HCT116 (cell line): ENCODE measurements around the gene RNF207. TPM values are rescaled to one million over a fixed set of nuclear protein-coding genes. Genes with fewer than 3 reads are reported as not detected.

ENCODE experiments used
- ATAC-seq: fragments of 200-7000 bp; cut with Tn5 transposase; 2 replicates; pipeline ENCODE4 v1.9.1; 2020; ENCODE audit warnings: mild to moderate bottlenecking, moderate library complexity
- Bru-seq: library from RNA; stranded (reverse); fragments of 400-500 nt; gene quantifications from one replicate; lab custom pipeline; 2021; lab: Mats Ljungman, UMichigan
- BruChase-seq, 2 experiments: library from RNA; stranded (reverse); fragments of 400-500 nt; gene quantifications; one replicate each; lab custom pipeline; 2021; lab: Mats Ljungman, UMichigan
- BruUV-seq: library from RNA; stranded (reverse); fragments of 400-500 nt; replicated peaks from 2 replicates; lab custom pipeline; 2021; lab: Mats Ljungman, UMichigan
- CTCF ChIA-PET: fragments of 300-600 bp; sonication (Branson Sonifier 250); formaldehyde crosslinking; loops from one replicate; lab custom pipeline; 2021; ENCODE audit warnings: antibody characterized with exemption; lab: Charles Lee
- POLR2A ChIA-PET: fragments of 300-600, 350-600 bp; sonication (Branson Sonifier 250); formaldehyde crosslinking; loops from one replicate; lab custom pipeline; 2021; ENCODE audit warnings: antibody characterized with exemption; lab: Charles Lee
- RAD21 ChIA-PET, 2 experiments: fragments of 300-600 bp; sonication (Branson Sonifier 250); formaldehyde crosslinking; loops; one replicate each; lab custom pipeline; 2023; ENCODE audit warnings: low total read pairs in 2 of 2; ENCODE audit not compliant: uncharacterized antibody in 2 of 2, unreplicated experiment in 2 of 2, low non-redundant PET in 1 of 2; lab: Charles Lee
- DNase-seq: peaks from one replicate; pipeline ENCODE4 v3.0.0-alpha.2; 2010; ENCODE audit warnings: low read depth, low spot score
- H2AFZ ChIP-seq: fragments of 200-600 bp; shearing (Covaris generic), sonication (generic); 2 replicates; pipeline ENCODE4 v1.6.1; 2017; ENCODE audit warnings: low read depth, mixed run types, mixed read lengths, antibody characterized with exemption, low read length; ENCODE audit not compliant: poor library complexity, severe bottlenecking
- H3K27ac ChIP-seq: 2 replicates; pipeline ENCODE4 v1.5.1; 2012; ENCODE audit warnings: low read depth, low read length
- H3K27me3 ChIP-seq: fragments of 200-600 bp; sonication (generic); 2 replicates; pipeline ENCODE4 v1.6.1; 2016; ENCODE audit warnings: mixed run types, low read length, mixed read lengths; ENCODE audit not compliant: insufficient read depth
- H3K36me3 ChIP-seq, 2 experiments: fragments of 200-500 bp in 1 of 2; fragments of 200-600 bp in 1 of 2; sonication (Bioruptor generic) in 1 of 2; sonication (generic) in 1 of 2; 2 replicates each; pipeline versions ENCODE4 v1.5.1 to v1.6.1; 2014 to 2016; ENCODE audit warnings: low read length in 2 of 2, inconsistent platforms in 1 of 2, mixed read lengths in 1 of 2, mixed run types in 1 of 2; ENCODE audit not compliant: insufficient read depth in 2 of 2, control insufficient read depth in 1 of 2
- H3K4me1 ChIP-seq, 2 experiments: fragments of 200-600 bp in 1 of 2; sonication (generic) in 1 of 2; 2 replicates each; pipeline versions ENCODE4 v1.5.1 to v1.6.1; 2012 to 2017; ENCODE audit warnings: low read length in 2 of 2, inconsistent platforms in 1 of 2, mild to moderate bottlenecking in 1 of 2, mixed read lengths in 1 of 2, mixed run types in 1 of 2, moderate library complexity in 1 of 2; ENCODE audit not compliant: insufficient read depth in 2 of 2, control insufficient read depth in 1 of 2
- H3K4me2 ChIP-seq: fragments of 200-600 bp; sonication (generic); 2 replicates; pipeline ENCODE4 v1.6.1; 2017; ENCODE audit warnings: mixed run types, low read length, mixed read lengths
- H3K4me3 ChIP-seq, 2 experiments: fragments of 200-600 bp in 1 of 2; sonication (generic) in 1 of 2; replicated peaks in 1 of 2; 2 replicates each; pipeline ENCODE4 v1.5.1; 2011 to 2016; ENCODE audit warnings: low read length in 2 of 2, control low read depth in 1 of 2, low read depth in 1 of 2, mild to moderate bottlenecking in 1 of 2, mixed read lengths in 1 of 2, mixed run types in 1 of 2
- H3K79me2 ChIP-seq: fragments of 200-600 bp; sonication (generic); 2 replicates; pipeline ENCODE4 v1.6.1; 2017; ENCODE audit warnings: mild to moderate bottlenecking, mixed run types, low read length, moderate library complexity, mixed read lengths; ENCODE audit not compliant: insufficient read depth
- H3K9ac ChIP-seq: fragments of 200-600 bp; sonication (generic); 2 replicates; pipeline ENCODE4 v1.6.1; 2016; ENCODE audit warnings: low read length, mixed read lengths
- H3K9me2 ChIP-seq: fragments of 200-600 bp; sonication (generic), shearing (Covaris generic); 2 replicates; pipeline ENCODE4 v1.6.1; 2017; ENCODE audit warnings: mixed run types, mild to moderate bottlenecking, moderate library complexity; ENCODE audit not compliant: insufficient read depth
- H3K9me3 ChIP-seq, 2 experiments: fragments of 200-500 bp in 1 of 2; fragments of 200-600 bp in 1 of 2; sonication (Bioruptor generic) in 1 of 2; sonication (generic) in 1 of 2; 2 replicates each; pipeline ENCODE4 v1.6.1; 2014 to 2017; ENCODE audit warnings: low read length in 2 of 2, mixed read lengths in 2 of 2, inconsistent platforms in 1 of 2, low read depth in 1 of 2, mild to moderate bottlenecking in 1 of 2, mixed run types in 1 of 2, moderate library complexity in 1 of 2; ENCODE audit not compliant: control insufficient read depth in 1 of 2, insufficient read depth in 1 of 2
- H4K20me1 ChIP-seq: fragments of 200-600 bp; sonication (generic), shearing (Covaris generic); 2 replicates; pipeline ENCODE4 v1.6.1; 2017; ENCODE audit warnings: mixed run types, mild to moderate bottlenecking, moderate library complexity; ENCODE audit not compliant: insufficient read depth
- EGR1 ChIP-seq: IDR thresholded peaks from 2 replicates; pipeline ENCODE4 v1.6.1; 2012; ENCODE audit warnings: low read depth
- POLR2A ChIP-seq: IDR thresholded peaks from 2 replicates; pipeline ENCODE4 v1.7.0; 2011; ENCODE audit warnings: borderline replicate concordance; ENCODE audit not compliant: insufficient read depth, insufficient read length; ENCODE audit errors: extremely low read depth
- POLR2AphosphoS5 ChIP-seq: IDR thresholded peaks from 2 replicates; pipeline ENCODE4 v1.6.1; 2011; ENCODE audit warnings: mild to moderate bottlenecking, low read depth, low read length, moderate library complexity
- SIN3A ChIP-seq: IDR thresholded peaks from 2 replicates; pipeline ENCODE4 v1.6.1; 2012; ENCODE audit warnings: low read depth
- YY1 ChIP-seq: IDR thresholded peaks from 2 replicates; pipeline ENCODE4 v1.6.1; 2011; ENCODE audit warnings: low read length, low read depth, moderate library complexity, mild to moderate bottlenecking; ENCODE audit not compliant: insufficient replicate concordance; ENCODE audit errors: extremely low read depth
- ZFX ChIP-seq: fragments of 450-650 bp; IDR thresholded peaks from 2 replicates; pipeline ENCODE4 v1.6.1; 2017
- intact Hi-C: fragments of 100-400 bp; cut with micrococcal nuclease; formaldehyde crosslinking; loops from 2 replicates; pipeline ENCODE4 v1.10.0; 2022
- long read RNA-seq: library from polyadenylated mRNA; unstranded; transcript quantifications from one replicate; pipeline ENCODE4 v2.0.0, GENCODE V29; 2021; ENCODE audit not compliant: unreplicated experiment
- polyA plus RNA-seq: library from polyadenylated mRNA; unstranded; fragments of >200 nt; gene quantifications from 2 replicates; pipeline ENCODE4 v1.2.1, GENCODE V29; 2012; ENCODE audit warnings: missing spikeins
- total RNA-seq: library from RNA; stranded (reverse); gene quantifications from one replicate; pipeline ENCODE4 v1.2.1, GENCODE V29; 2021; ENCODE audit not compliant: unreplicated experiment
- TF ChIP-seq, protein P1 (sequence below), 3 experiments: fragments of 200-600 bp in 1 of 3; sonication (generic) in 1 of 3; IDR thresholded peaks in 2 of 3; conservative IDR thresholded peaks in 1 of 3; 2 replicates each; pipeline ENCODE4 v1.5.1; 2012 to 2017; ENCODE audit warnings: low read depth in 2 of 3, low read length in 2 of 3, antibody characterized with exemption in 1 of 3, borderline replicate concordance in 1 of 3, control low read depth in 1 of 3, mild to moderate bottlenecking in 1 of 3, mixed read lengths in 1 of 3, mixed run types in 1 of 3, moderate library complexity in 1 of 3; ENCODE audit not compliant: insufficient read depth in 1 of 3

The RNF207 gene, protein sequence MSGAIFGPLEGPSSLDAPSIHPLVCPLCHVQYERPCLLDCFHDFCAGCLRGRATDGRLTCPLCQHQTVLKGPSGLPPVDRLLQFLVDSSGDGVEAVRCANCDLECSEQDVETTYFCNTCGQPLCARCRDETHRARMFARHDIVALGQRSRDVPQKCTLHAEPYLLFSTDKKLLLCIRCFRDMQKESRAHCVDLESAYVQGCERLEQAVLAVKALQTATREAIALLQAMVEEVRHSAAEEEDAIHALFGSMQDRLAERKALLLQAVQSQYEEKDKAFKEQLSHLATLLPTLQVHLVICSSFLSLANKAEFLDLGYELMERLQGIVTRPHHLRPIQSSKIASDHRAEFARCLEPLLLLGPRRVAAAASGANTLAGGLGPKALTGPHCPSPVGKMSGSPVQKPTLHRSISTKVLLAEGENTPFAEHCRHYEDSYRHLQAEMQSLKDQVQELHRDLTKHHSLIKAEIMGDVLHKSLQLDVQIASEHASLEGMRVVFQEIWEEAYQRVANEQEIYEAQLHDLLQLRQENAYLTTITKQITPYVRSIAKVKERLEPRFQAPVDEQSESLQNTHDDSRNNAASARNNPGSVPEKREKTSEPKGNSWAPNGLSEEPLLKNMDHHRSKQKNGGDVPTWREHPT
- total RNA-seq (61.2 TPM), Bru-seq, nascent RNA (percentile 86 among the genes with signal in this experiment), BruChase-seq, experiment 1, labeled RNA remaining after a 6-hour chase (percentile 84 among the genes with signal in this experiment), BruChase-seq, experiment 2, labeled RNA remaining after a 2-hour chase (percentile 87 among the genes with signal in this experiment)
- polyA plus RNA-seq = 28.4 and 32.1 TPM in 2 replicates
- long read RNA-seq, partial matches to known transcripts = 20 of 39 reads
- long read RNA-seq, other reads (novel, unspliced or antisense) = 14 of 39 reads

DNA sequence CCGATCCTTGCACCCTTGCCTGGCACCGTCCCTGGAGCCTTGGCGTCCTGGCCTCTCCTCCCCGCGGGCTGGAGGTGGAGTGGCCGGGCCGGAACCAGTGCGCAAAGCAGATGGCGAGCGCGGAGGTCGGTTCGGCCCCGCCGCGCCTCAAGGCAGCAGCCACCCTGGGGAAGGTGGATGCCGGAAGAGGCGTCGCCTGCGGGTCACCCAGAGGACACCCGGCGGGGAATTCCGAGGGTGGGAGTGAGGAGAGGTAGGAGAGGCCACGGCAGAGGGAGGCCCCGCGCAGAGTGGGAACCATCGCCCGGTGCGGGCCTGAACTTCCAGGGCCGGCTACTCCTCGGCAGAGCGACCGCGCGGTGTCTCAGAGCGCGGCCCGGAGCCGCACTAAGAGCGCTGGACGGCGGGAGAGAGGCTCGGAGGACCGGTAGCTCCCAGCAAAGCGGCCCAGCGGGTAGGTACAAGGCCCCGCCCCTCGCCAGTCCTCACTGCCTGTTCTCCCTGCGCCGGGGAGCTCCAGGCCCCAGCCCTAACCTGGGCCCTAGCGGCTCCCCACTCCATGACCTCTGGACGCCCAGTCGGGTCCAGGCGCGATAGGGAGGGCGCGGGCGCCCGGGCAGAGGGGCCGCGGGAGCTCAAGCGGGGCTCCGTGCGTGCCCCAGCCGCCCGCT, at the start of gene RNF207:
TSS of gene RNF207 (plus strand) at position 271 of the 671 bp plus-strand sequence. CDS start 417 bp downstream, outside the sequence.
- Histone ChIP-seq H3K27me3 (no peaks in the 10 kb centered on the region), H3K4me1 (peaks cover 7 to 27% of the 10 kb centered on the region in 2 experiments), H3K4me3 (peak within 1 kb of the TSS; percentile 82 to 96), H2AFZ (no peak within 1 kb of the TSS), H3K9me3 (no peaks in the 10 kb centered on the region), H3K4me2 (peak within 1 kb of the TSS; percentile 98), H3K79me2 (peaks cover 24% of the 10 kb centered on the region), H3K27ac (peak within 1 kb of the TSS; percentile 99), H3K9ac (peak within 1 kb of the TSS; percentile 99), H4K20me1 (no peaks in the 10 kb centered on the region), H3K9me2 (no peaks in the 10 kb centered on the region), H3K36me3 (peaks cover 0 to 10% of the 10 kb centered on the region in 2 experiments; a peak in 2 of 4 replicates)
- DNase-seq (peak; percentile 58), ATAC-seq (peak; percentile 76)
- ChIA-PET RAD21 (interaction anchor here in 1 of 2 experiments (0.6 kb wide), 1 partner anchor 39 kb away, joined by 3 read pairs; no protein-coding TSS in a partner anchor), CTCF (interaction anchor here (0.9 to 3.8 kb wide), 9 partner anchors 16 to 234 kb away, joined by 3 to 44 read pairs (median 7); no protein-coding TSS in a partner anchor), POLR2A (interaction anchor here (0.7 to 1.5 kb wide), 6 partner anchors 12 to 29 kb away, joined by 3 to 11 read pairs (median 4); no protein-coding TSS in a partner anchor)
- intact Hi-C loops = loop anchor here (1.0 to 2.0 kb wide), 2 partner anchors 29 to 39 kb away; partner anchors contain the start of genes HES3 and ICMT
- TF ChIP-seq POLR2A (peak; percentile 67), EGR1 (no peak), YY1 (peak; percentile 64), SIN3A (no peak), ZFX (peak; percentile 94), POLR2AphosphoS5 (peak; percentile 74; the same call in 1 of the 2 replicates)
- TF ChIP-seq, protein P1, sequence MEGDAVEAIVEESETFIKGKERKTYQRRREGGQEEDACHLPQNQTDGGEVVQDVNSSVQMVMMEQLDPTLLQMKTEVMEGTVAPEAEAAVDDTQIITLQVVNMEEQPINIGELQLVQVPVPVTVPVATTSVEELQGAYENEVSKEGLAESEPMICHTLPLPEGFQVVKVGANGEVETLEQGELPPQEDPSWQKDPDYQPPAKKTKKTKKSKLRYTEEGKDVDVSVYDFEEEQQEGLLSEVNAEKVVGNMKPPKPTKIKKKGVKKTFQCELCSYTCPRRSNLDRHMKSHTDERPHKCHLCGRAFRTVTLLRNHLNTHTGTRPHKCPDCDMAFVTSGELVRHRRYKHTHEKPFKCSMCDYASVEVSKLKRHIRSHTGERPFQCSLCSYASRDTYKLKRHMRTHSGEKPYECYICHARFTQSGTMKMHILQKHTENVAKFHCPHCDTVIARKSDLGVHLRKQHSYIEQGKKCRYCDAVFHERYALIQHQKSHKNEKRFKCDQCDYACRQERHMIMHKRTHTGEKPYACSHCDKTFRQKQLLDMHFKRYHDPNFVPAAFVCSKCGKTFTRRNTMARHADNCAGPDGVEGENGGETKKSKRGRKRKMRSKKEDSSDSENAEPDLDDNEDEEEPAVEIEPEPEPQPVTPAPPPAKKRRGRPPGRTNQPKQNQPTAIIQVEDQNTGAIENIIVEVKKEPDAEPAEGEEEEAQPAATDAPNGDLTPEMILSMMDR (IDR thresholded peaks at IDR 0.05 in 2 of 3, conservative IDR thresholded peaks at IDR 0.05 in 1 of 3; ENCODE audit: borderline replicate concordance in 1 of 3, insufficient read depth in 1 of 3, low read depth in 2 of 3, low read length in 2 of 3) = no peak
- no TSS peak for BruUV-seq
